Epithelial cell of proximal tubule (primary cell): ENCODE data around the gene KIF19. TPM values are rescaled to one million over a fixed set of nuclear protein-coding genes. Genes with fewer than 3 reads are reported as not detected.
"Not testable (repeated sequence)": the region's sequence is repeated elsewhere in the genome, so short reads cannot be mapped to it uniquely, and the experiment has no call there.

Experiments
- DNase-seq: peaks from one replicate; pipeline ENCODE4 v3.0.0-alpha.2; 2011; ENCODE audit warnings: low read depth
- H3K4me3 ChIP-seq: 2 replicates; pipeline ENCODE4 v1.5.1; 2011; ENCODE audit warnings: low read depth, mild to moderate bottlenecking, low read length
- total RNA-seq: library from RNA; depleted of rRNA; stranded (reverse); fragments of >200 nt; gene quantifications from 2 replicates; pipeline ENCODE4 v1.2.3, GENCODE V29; 2015
- TF ChIP-seq, protein P1 (sequence below): conservative IDR thresholded peaks from 2 replicates; pipeline ENCODE4 v1.5.1; 2012; ENCODE audit warnings: low read depth, mild to moderate bottlenecking, low read length

The KIF19 gene
- total RNA-seq, 1 donor from 2014 or later, result not detected

DNA sequence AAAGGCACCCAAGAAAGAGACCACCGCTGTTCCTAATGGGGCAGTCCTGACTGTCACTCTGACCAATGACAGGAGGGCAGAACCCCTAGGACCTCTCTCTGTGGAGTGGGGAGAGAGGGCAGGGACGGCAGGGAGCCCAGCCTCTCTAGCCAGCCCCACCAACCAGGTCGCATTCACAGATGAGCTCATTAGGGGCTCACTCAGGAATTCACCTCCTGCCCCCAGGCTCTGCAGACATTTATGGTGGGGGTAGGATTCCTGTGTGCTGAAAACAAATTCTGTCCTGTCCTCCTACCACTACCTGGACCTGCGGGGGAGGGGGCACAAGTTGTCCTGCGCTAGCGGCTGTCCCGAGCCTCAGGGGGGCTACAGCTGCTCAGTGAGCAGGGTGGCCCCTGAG is 78.2 kb downstream of the KIF19 start:
- TF ChIP-seq, protein P1, sequence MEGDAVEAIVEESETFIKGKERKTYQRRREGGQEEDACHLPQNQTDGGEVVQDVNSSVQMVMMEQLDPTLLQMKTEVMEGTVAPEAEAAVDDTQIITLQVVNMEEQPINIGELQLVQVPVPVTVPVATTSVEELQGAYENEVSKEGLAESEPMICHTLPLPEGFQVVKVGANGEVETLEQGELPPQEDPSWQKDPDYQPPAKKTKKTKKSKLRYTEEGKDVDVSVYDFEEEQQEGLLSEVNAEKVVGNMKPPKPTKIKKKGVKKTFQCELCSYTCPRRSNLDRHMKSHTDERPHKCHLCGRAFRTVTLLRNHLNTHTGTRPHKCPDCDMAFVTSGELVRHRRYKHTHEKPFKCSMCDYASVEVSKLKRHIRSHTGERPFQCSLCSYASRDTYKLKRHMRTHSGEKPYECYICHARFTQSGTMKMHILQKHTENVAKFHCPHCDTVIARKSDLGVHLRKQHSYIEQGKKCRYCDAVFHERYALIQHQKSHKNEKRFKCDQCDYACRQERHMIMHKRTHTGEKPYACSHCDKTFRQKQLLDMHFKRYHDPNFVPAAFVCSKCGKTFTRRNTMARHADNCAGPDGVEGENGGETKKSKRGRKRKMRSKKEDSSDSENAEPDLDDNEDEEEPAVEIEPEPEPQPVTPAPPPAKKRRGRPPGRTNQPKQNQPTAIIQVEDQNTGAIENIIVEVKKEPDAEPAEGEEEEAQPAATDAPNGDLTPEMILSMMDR, result no peak
- no peak overlapping the region for H3K4me3 ChIP-seq
- DNase-seq, result no peak

DNA sequence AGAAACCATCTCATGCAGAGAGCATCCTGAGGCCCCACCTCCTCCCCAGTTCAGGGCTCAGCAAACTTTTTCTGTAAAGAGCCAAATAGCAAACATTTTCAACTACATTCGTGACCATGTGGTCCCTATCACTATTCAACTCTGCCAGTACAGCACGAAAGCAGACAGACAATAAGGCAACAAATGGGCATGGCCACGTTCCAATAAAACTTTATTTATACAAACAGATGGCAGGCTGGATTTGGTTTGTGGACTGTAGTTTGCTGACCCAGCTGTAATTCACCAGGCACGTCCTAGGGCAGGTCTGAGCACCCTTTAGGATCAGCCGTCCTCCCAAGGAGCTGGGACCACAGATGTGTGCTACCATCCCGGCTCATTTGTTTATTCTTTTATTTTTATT is 78.8 kb downstream of the KIF19 start:
- TF ChIP-seq, protein P1, result no peak
- DNase-seq, result no peak
- H3K4me3 ChIP-seq, result no peak overlapping the region

DNA sequence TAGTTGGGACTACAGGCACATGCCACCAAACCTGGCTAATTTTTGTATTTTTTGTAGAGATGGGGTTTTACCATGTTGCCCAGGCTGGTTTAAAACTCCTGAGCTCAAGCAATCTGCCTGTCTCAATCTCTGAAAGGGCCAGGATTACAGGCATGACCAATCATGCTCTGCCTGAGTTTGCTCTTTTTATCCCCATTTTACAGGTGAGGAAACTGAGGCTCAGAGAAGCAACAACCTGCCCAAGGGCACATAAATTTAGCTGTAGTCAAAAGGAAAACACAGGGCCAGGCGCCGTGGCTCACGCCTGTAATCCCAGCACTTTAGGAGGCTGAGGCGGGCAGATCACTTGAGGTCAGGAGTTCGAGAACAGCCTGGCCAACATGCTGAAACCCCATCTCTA is 79.3 kb downstream of the KIF19 start:
- not testable (repeated sequence) for H3K4me3 ChIP-seq

More for the DNA sequence above, 79.3 kb downstream of the KIF19 start:
- DNase-seq, result not testable (repeated sequence)

Other genes starting within 250 kb of the KIF19 start
- gene RPL38, start 122.5 kb upstream of the KIF19 start, total RNA-seq, result 617 and 721 TPM in 2 replicates
- 0.29 and 1.2 TPM in 2 replicates for gene TTYH2, start 112.7 kb upstream of the KIF19 start, total RNA-seq
- not detected in 2 replicates for gene DNAI2, start 52.0 kb upstream of the KIF19 start, total RNA-seq
- gene BTBD17, start 35.6 kb downstream of the KIF19 start, total RNA-seq, result not detected in 2 replicates
- gene GPR142, start 41.3 kb downstream of the KIF19 start, total RNA-seq, result not detected in 2 replicates
- 48.3 and 61.7 TPM in 2 replicates for gene GPRC5C, start 105.9 kb downstream of the KIF19 start, total RNA-seq
- gene CD300A, start 140.4 kb downstream of the KIF19 start, total RNA-seq, result not detected in 2 replicates
- gene CD300LB, start 205.2 kb downstream of the KIF19 start, total RNA-seq, result not detected in 2 replicates
- gene CD300C, start 219.9 kb downstream of the KIF19 start, total RNA-seq, result 0.06 TPM in 1 of 2 replicates, not detected in the other
- gene CD300H, start 241.3 kb downstream of the KIF19 start, total RNA-seq, result not detected in 2 replicates